Uterus (tissue), 2 donors: Measurements from ENCODE around the gene PPP2R2B.

ENCODE experiments used
- POLR2A ChIP-seq, 2 donors: fragments of 450-650 bp; IDR thresholded peaks; one replicate each; pipeline ENCODE4 v1.6.1; 2016; ENCODE audit warnings: antibody characterized with exemption in 2 of 2, mild to moderate bottlenecking in 1 of 2, moderate library complexity in 1 of 2
- TF ChIP-seq, protein P1 (sequence below), 4 experiments: fragments of 200-600 bp in 2 of 4; fragments of 450-650 bp in 2 of 4; sonication (generic) in 2 of 4; IDR thresholded peaks; one replicate each; pipeline ENCODE4 v1.5.1; 2016 to 2019; ENCODE audit warnings: antibody characterized with exemption in 4 of 4, mild to moderate bottlenecking in 2 of 4, moderate library complexity in 1 of 4

DNA sequence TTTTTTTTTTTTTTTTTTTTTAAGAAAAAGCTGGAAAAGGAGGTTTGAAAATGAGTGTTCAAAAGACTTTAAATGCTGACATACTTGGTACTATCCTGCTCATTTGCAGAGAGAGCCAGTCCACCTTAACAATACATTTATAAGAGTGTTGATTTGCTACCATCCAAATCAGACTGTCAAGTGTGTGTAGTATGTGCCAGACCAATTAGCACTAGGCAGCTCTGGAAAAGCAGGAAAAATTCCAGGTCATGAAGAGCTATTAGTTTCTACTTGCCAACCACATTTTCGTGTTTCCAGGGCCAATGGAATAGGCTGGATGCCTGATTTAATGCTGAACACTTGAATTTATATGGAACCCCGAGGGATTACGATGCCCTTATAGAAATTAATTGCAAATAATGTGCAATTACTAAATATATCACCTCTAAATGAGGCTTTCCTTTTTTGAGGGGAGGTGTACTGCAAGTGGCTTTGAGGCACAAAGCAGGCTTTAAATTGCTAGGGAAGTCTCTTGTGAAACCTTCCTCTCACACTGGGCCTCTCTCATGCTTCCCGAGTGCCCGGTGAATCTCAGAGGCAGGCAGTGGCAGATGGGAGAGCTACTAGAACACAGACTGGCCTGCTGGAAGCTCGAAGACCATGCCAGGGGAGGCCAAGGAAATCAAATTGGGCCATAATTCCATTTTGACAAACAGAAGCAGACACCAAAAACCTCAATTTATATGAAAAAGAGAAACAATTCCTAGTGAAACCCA lies 178.7 kb downstream of the PPP2R2B start:
- TF ChIP-seq, protein P1, sequence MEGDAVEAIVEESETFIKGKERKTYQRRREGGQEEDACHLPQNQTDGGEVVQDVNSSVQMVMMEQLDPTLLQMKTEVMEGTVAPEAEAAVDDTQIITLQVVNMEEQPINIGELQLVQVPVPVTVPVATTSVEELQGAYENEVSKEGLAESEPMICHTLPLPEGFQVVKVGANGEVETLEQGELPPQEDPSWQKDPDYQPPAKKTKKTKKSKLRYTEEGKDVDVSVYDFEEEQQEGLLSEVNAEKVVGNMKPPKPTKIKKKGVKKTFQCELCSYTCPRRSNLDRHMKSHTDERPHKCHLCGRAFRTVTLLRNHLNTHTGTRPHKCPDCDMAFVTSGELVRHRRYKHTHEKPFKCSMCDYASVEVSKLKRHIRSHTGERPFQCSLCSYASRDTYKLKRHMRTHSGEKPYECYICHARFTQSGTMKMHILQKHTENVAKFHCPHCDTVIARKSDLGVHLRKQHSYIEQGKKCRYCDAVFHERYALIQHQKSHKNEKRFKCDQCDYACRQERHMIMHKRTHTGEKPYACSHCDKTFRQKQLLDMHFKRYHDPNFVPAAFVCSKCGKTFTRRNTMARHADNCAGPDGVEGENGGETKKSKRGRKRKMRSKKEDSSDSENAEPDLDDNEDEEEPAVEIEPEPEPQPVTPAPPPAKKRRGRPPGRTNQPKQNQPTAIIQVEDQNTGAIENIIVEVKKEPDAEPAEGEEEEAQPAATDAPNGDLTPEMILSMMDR (IDR thresholded peaks at IDR 0.05): no peak
- TF ChIP-seq POLR2A (IDR thresholded peaks at IDR 0.05): no peak
